ENCODE results near the gene RPE. TPM values are rescaled to one million over a fixed set of nuclear protein-coding genes. Genes with fewer than 3 reads are reported as not detected.

RPE gene
- total RNA-seq, 2 donors from 2014 or later, result 58.4 TPM

GRCh38 chr2:209990838-209991237 is 11.6 kb upstream of the RPE start:
- Mint-ChIP-seq H3K4me3 (no peak overlapping the region), H3K27ac (no peak overlapping the region), H3K9me3 (no peaks in the 10 kb centered on the region), H3K4me1 (peaks cover 16% of the 10 kb centered on the region), H3K36me3 (ENCODE audit: low read depth) (no peaks in the 10 kb centered on the region), H3K27me3 (ENCODE audit: insufficient read depth) (peaks cover 32% of the 10 kb centered on the region)
- Histone ChIP-seq H3K4me3 (ENCODE audit: low read length) (no peak overlapping the region), H3K36me3 (ENCODE audit: control insufficient read depth, insufficient read depth, low read length) (no peaks in the 10 kb centered on the region), H3K9ac (ENCODE audit: extremely low read depth, low read length, poor library complexity, severe bottlenecking) (no peak overlapping the region), H3K9me3 (ENCODE audit: control insufficient read depth, low read length) (no peaks in the 10 kb centered on the region), H3K27ac (ENCODE audit: low read depth, low read length) (no peak overlapping the region), H3K4me1 (ENCODE audit: control insufficient read depth, insufficient read depth, low read length) (peaks cover 12% of the 10 kb centered on the region), H3K27me3 (ENCODE audit: control insufficient read depth, insufficient read depth, low read length, poor library complexity, severe bottlenecking) (peaks cover 35% of the 10 kb centered on the region)
- 83% methylated on average over 2 of the region's 2 CpGs; no CpG with 5 or more reads in 1 of the 2 experiments for WGBS, 2 experiments (ENCODE audit: insufficient coverage in 1 of 2, insufficient read length in 1 of 2)
- no peak for DNase-seq
- no peak for TF ChIP-seq CTCF (conservative IDR thresholded peaks at IDR 0.05)

GRCh38 chr2:209993968-209994367 is 8.5 kb upstream of the RPE start:
- WGBS, 2 experiments (ENCODE audit: insufficient coverage in 1 of 2, insufficient read length in 1 of 2), result 94 to 97% methylated on average over 9 of the region's 9 CpGs
- Histone ChIP-seq H3K9me3 (ENCODE audit: control insufficient read depth, low read length) (no peaks in the 10 kb centered on the region), H3K4me3 (ENCODE audit: low read length) (no peak overlapping the region), H3K9ac (ENCODE audit: extremely low read depth, low read length, poor library complexity, severe bottlenecking) (no peak overlapping the region), H3K27me3 (ENCODE audit: control insufficient read depth, insufficient read depth, low read length, poor library complexity, severe bottlenecking) (peaks cover 35% of the 10 kb centered on the region), H3K27ac (ENCODE audit: low read depth, low read length) (no peak overlapping the region), H3K36me3 (ENCODE audit: control insufficient read depth, insufficient read depth, low read length) (no peaks in the 10 kb centered on the region), H3K4me1 (ENCODE audit: control insufficient read depth, insufficient read depth, low read length) (no peaks in the 10 kb centered on the region)
- no peaks in the 10 kb centered on the region for H3K36me3 Mint-ChIP-seq (ENCODE audit: low read depth)
- H3K9me3 Mint-ChIP-seq, result no peaks in the 10 kb centered on the region
- peak; percentile 56 for DNase-seq
- no peak for TF ChIP-seq CTCF (conservative IDR thresholded peaks at IDR 0.05)
- H3K27ac Mint-ChIP-seq, result no peak overlapping the region
- peaks cover 33% of the 10 kb centered on the region for H3K27me3 Mint-ChIP-seq (ENCODE audit: insufficient read depth)
- H3K4me1 Mint-ChIP-seq, result no peaks in the 10 kb centered on the region
- H3K4me3 Mint-ChIP-seq, result no peak overlapping the region

- TF ChIP-seq CTCF (conservative IDR thresholded peaks at IDR 0.05), result no peak
- Mint-ChIP-seq H3K4me3 (no peak overlapping the region), H3K27me3 (ENCODE audit: insufficient read depth) (peaks cover 6% of the 10 kb centered on the region), H3K9me3 (no peaks in the 10 kb centered on the region), H3K36me3 (ENCODE audit: low read depth) (no peaks in the 10 kb centered on the region), H3K4me1 (peaks cover 2% of the 10 kb centered on the region), H3K27ac (no peak overlapping the region)
- H3K9ac ChIP-seq (ENCODE audit: extremely low read depth, low read length, poor library complexity, severe bottlenecking), result no peak overlapping the region
- H3K9me3 ChIP-seq (ENCODE audit: control insufficient read depth, low read length), result no peaks in the 10 kb centered on the region
- no peak for DNase-seq
- no peak overlapping the region for H3K4me3 ChIP-seq (ENCODE audit: low read length)
- 61% methylated on average over 1 of the region's 1 CpG; no CpG with 5 or more reads in 1 of the 2 experiments for WGBS, 2 experiments (ENCODE audit: insufficient coverage in 1 of 2, insufficient read length in 1 of 2)
- peaks cover under 1% of the 10 kb centered on the region for H3K27me3 ChIP-seq (ENCODE audit: control insufficient read depth, insufficient read depth, low read length, poor library complexity, severe bottlenecking)
- no peak overlapping the region for H3K27ac ChIP-seq (ENCODE audit: low read depth, low read length)
- H3K4me1 ChIP-seq (ENCODE audit: control insufficient read depth, insufficient read depth, low read length), result no peaks in the 10 kb centered on the region
- no peaks in the 10 kb centered on the region for H3K36me3 ChIP-seq (ENCODE audit: control insufficient read depth, insufficient read depth, low read length)
Measured at GRCh38 chr2:209998596-209998995, 3.8 kb upstream of the RPE start.
